Bronchial epithelial cell (primary cell): Measurements from ENCODE around the gene TNFSF4. TPM values are rescaled to one million over a fixed set of nuclear protein-coding genes. Genes with fewer than 3 reads are reported as not detected.

Experiments used
- DNase-seq: peaks from one replicate; pipeline ENCODE4 v3.0.0-alpha.2; 2010; ENCODE audit warnings: low read depth
- FAIRE-seq: peaks from 2 replicates; lab custom pipeline; 2011; peaks lifted over from hg19 to GRCh38; lab: Jason Lieb, UNC
- H3K27me3 ChIP-seq: 2 replicates; pipeline ENCODE4 v1.5.1; 2011; ENCODE audit warnings: low read length; ENCODE audit not compliant: control insufficient read depth, insufficient read depth
- H3K36me3 ChIP-seq: 2 replicates; pipeline ENCODE4 v1.5.1; 2011; ENCODE audit warnings: low read length; ENCODE audit not compliant: control insufficient read depth, insufficient read depth
- H3K4me3 ChIP-seq: 2 replicates; pipeline ENCODE4 v1.5.1; 2011; ENCODE audit warnings: mild to moderate bottlenecking, low read depth, low read length, control low read depth
- total RNA-seq: library from RNA; depleted of rRNA; stranded (reverse); fragments of >200 nt; gene quantifications from 2 replicates; pipeline ENCODE4 v1.2.1, GENCODE V29; 2014
- TF ChIP-seq, protein P1 (sequence below): IDR thresholded peaks from 2 replicates; pipeline ENCODE4 v1.5.1; 2011; ENCODE audit warnings: mild to moderate bottlenecking, moderate library complexity, low read length, control low read depth, inconsistent platforms; ENCODE audit not compliant: insufficient read depth, severe bottlenecking

Gene TNFSF4
- total RNA-seq, 1 donor from 2014 or later: under 0.01 TPM

- H3K4me3 ChIP-seq: no peak overlapping the region
- TF ChIP-seq, protein P1, sequence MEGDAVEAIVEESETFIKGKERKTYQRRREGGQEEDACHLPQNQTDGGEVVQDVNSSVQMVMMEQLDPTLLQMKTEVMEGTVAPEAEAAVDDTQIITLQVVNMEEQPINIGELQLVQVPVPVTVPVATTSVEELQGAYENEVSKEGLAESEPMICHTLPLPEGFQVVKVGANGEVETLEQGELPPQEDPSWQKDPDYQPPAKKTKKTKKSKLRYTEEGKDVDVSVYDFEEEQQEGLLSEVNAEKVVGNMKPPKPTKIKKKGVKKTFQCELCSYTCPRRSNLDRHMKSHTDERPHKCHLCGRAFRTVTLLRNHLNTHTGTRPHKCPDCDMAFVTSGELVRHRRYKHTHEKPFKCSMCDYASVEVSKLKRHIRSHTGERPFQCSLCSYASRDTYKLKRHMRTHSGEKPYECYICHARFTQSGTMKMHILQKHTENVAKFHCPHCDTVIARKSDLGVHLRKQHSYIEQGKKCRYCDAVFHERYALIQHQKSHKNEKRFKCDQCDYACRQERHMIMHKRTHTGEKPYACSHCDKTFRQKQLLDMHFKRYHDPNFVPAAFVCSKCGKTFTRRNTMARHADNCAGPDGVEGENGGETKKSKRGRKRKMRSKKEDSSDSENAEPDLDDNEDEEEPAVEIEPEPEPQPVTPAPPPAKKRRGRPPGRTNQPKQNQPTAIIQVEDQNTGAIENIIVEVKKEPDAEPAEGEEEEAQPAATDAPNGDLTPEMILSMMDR: no peak
- no peaks in the 10 kb centered on the region for H3K36me3 ChIP-seq
- FAIRE-seq (no peak), DNase-seq (no peak)
- H3K27me3 ChIP-seq: no peaks in the 10 kb centered on the region
These were observed 17.8 kb upstream of the TNFSF4 start for GRCh38 chr1:173224949-173225348.

GRCh38 chr1:173224280-173224892 lies 17.3 kb upstream of the TNFSF4 start:
- Histone ChIP-seq H3K27me3 (no peaks in the 10 kb centered on the region), H3K4me3 (no peak overlapping the region), H3K36me3 (no peaks in the 10 kb centered on the region)
- TF ChIP-seq, protein P1: no peak
- FAIRE-seq: no peak
- DNase-seq: no peak

- Histone ChIP-seq H3K36me3 (no peaks in the 10 kb centered on the region), H3K27me3 (no peaks in the 10 kb centered on the region), H3K4me3 (no peak overlapping the region)
- TF ChIP-seq, protein P1: no peak
- FAIRE-seq (no peak), DNase-seq (no peak)
These were observed 15.9 kb upstream of the TNFSF4 start for GRCh38 chr1:173223031-173223380.

DNA sequence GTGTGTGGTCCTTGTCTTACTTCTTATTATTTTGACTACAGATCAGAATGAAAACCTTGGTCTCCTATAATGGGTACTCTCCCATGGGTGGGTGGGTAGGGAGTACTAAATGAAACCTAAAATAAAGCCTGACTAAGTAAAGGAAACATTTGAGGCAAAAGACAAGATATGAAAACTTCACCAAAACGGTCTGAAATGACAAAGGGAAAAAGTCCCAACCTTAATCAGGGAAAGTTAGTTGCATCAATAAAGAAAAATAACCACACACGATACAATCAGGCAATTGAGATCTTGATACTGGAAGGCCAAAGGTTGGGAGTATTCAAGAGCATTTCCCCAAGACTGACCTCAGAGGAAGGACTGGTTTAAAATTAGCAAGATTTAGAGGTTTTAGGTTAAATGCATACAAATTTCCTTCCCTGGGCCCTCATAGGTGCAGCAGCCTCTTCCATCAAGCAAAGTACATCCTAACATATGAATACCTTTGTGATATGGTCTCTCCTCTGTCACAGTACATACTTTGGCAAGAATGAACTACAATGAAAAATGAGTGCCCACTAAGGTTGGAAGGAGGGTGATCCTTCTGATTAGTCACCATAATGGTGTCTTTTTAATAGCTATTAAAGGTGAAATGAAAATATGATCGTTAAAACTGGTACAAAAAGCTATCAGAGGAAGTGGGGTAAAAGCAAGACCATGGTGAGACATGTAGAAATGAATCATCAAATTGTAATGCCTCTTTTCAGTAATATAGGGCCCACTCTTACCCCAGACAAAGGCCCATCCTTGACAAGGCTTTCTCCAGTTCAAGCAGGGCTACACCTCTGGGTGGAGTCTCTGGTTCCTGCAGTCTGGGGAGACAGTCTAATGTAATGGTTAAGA lies 15.3 kb upstream of the TNFSF4 start:
- H3K27me3 ChIP-seq: no peaks in the 10 kb centered on the region
- no peak overlapping the region for H3K4me3 ChIP-seq
- TF ChIP-seq, protein P1: no peak
- DNase-seq (peak; percentile 1), FAIRE-seq (no peak)
- H3K36me3 ChIP-seq: no peaks in the 10 kb centered on the region

DNA sequence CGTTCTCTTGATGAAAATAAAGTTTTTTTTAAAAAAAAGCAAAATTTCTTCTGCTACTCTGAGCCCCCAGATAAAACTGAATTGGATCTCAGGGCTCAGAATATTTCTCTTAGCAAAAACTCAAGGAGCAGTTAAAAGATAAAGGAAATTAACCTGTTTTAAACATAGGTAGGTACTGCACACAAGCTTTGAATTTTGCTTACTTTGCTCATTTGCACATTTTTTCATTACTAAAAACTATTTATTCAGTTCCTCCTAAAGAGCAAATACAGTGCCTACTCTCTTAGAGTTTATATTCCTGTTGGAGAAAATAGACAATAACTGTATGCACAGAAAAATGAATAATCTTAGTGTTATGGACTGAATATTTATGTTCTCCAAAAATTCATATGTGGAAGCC lies 13.0 kb upstream of the TNFSF4 start:
- no peak for FAIRE-seq
- no peaks in the 10 kb centered on the region for H3K36me3 ChIP-seq
- DNase-seq: no peak
- no peak overlapping the region for H3K4me3 ChIP-seq
- H3K27me3 ChIP-seq: no peaks in the 10 kb centered on the region
- TF ChIP-seq, protein P1: no peak
